Measurements from ENCODE around the gene CBFA2T2.

GRCh38 chr20:33481431-33481941 is 8.4 kb upstream of the CBFA2T2 start:
- TF ChIP-seq CTCF (conservative IDR thresholded peaks at IDR 0.05), result no peak
- no peak for TF ChIP-seq EZH2 (IDR thresholded peaks at IDR 0.05; ENCODE audit: low read depth)
